Epidermal melanocyte (primary cell): Measurements from ENCODE around the gene TSPAN11.
A peak's percentile ranks its signal among the peaks of the same experiment; 100 is the strongest.

Experiments
- DNase-seq: peaks from one replicate; pipeline ENCODE4 v3.0.0; 2011; ENCODE audit warnings: low spot score; ENCODE audit not compliant: insufficient read length

TSPAN11 gene

GRCh38 chr12:30959110-30959710 is 32.7 kb downstream of the TSPAN11 start:
- DNase-seq: no peak

GRCh38 chr12:30959778-30960177 is 33.2 kb downstream of the TSPAN11 start:
- no peak for DNase-seq

GRCh38 chr12:30961030-30961429 is 34.5 kb downstream of the TSPAN11 start:
- no peak for DNase-seq

GRCh38 chr12:30962047-30962446 is 35.5 kb downstream of the TSPAN11 start:
- no peak for DNase-seq

- no peak for DNase-seq
Measured at GRCh38 chr12:30963709-30964564, 37.4 kb downstream of the TSPAN11 start.

- DNase-seq: no peak
Measured at GRCh38 chr12:30964896-30965612, 38.5 kb downstream of the TSPAN11 start.

GRCh38 chr12:30965613-30965985 is 39.1 kb downstream of the TSPAN11 start:
- no peak for DNase-seq

- no peak for DNase-seq
Measured at GRCh38 chr12:30967026-30967425, 40.5 kb downstream of the TSPAN11 start.

GRCh38 chr12:30968211-30968610 is 41.7 kb downstream of the TSPAN11 start:
- DNase-seq: no peak

- no peak for DNase-seq
Measured at GRCh38 chr12:30969006-30969405, 42.5 kb downstream of the TSPAN11 start.

GRCh38 chr12:30969606-30970395 is 43.3 kb downstream of the TSPAN11 start:
- no peak for DNase-seq

- DNase-seq: peak; percentile 55
Measured at GRCh38 chr12:30970559-30971197, 44.1 kb downstream of the TSPAN11 start.

- no peak for DNase-seq
Measured at GRCh38 chr12:30972035-30972434, 45.5 kb downstream of the TSPAN11 start.

GRCh38 chr12:30973175-30973574 is 46.6 kb downstream of the TSPAN11 start:
- no peak for DNase-seq

- no peak for DNase-seq
Measured at GRCh38 chr12:30973830-30974229, 47.3 kb downstream of the TSPAN11 start.

GRCh38 chr12:30974746-30975500 is 48.4 kb downstream of the TSPAN11 start:
- no peak for DNase-seq

GRCh38 chr12:30975581-30975980 is 49.0 kb downstream of the TSPAN11 start:
- no peak for DNase-seq

- DNase-seq: no peak
Measured at GRCh38 chr12:30976206-30976605, 49.7 kb downstream of the TSPAN11 start.

GRCh38 chr12:30977124-30977523 is 50.6 kb downstream of the TSPAN11 start:
- DNase-seq: no peak
